Neural progenitor cell (in vitro differentiated cells): ENCODE data around the gene MEIS1. TPM values are rescaled to one million over a fixed set of nuclear protein-coding genes. Genes with fewer than 3 reads are reported as not detected.

Experiments
- DNase-seq: peaks from one replicate; pipeline ENCODE4 v3.0.0-alpha.2; 2016; ENCODE audit warnings: low spot score
- H2AFZ ChIP-seq: fragments of 200-600 bp; sonication (generic); replicated peaks from 2 replicates; pipeline ENCODE4 v1.6.1; 2016; ENCODE audit warnings: antibody characterized with exemption
- H3F3A ChIP-seq: fragments of 200-600 bp; sonication (generic); 2 replicates; pipeline ENCODE4 v1.6.1; 2016; ENCODE audit warnings: antibody characterized with exemption, low read depth
- H3K27ac ChIP-seq: fragments of 200-600 bp; sonication (generic); 2 replicates; pipeline ENCODE4 v1.5.1; 2016; ENCODE audit warnings: mild to moderate bottlenecking
- H3K27me3 ChIP-seq: fragments of 200-600 bp; sonication (generic); 2 replicates; pipeline ENCODE4 v1.6.1; 2016; ENCODE audit warnings: mild to moderate bottlenecking, moderate library complexity
- H3K36me3 ChIP-seq: fragments of 200-600 bp; sonication (generic); 2 replicates; pipeline ENCODE4 v1.5.1; 2016
- H3K4me1 ChIP-seq: fragments of 200-600 bp; sonication (generic); 2 replicates; pipeline ENCODE4 v1.6.1; 2016; ENCODE audit warnings: mixed run types
- H3K4me2 ChIP-seq: fragments of 200-600 bp; sonication (generic); 2 replicates; pipeline ENCODE4 v1.6.1; 2016
- H3K4me3 ChIP-seq: fragments of 200-600 bp; sonication (generic); 2 replicates; pipeline ENCODE4 v1.5.1; 2016
- H3K79me2 ChIP-seq: fragments of 200-600 bp; sonication (generic); 2 replicates; pipeline ENCODE4 v1.6.1; 2016; ENCODE audit warnings: low read depth
- H3K9ac ChIP-seq: fragments of 200-600 bp; sonication (generic); 2 replicates; pipeline ENCODE4 v1.6.1; 2016
- H3K9me3 ChIP-seq: fragments of 200-600 bp; sonication (generic); 2 replicates; pipeline ENCODE4 v1.5.1; 2016; ENCODE audit warnings: low read depth
- H4K20me1 ChIP-seq: fragments of 200-600 bp; sonication (generic); 2 replicates; pipeline ENCODE4 v1.6.1; 2016; ENCODE audit warnings: low read depth
- H3K27ac Mint-ChIP-seq: 3 replicates; pipeline ENCODE4 v1.8.0; 2021; ENCODE audit warnings: mixed read lengths
- H3K27me3 Mint-ChIP-seq: 2 replicates; pipeline ENCODE4 v1.8.0; 2022; ENCODE audit warnings: low read depth, mild to moderate bottlenecking, inconsistent platforms, moderate library complexity, mixed read lengths; ENCODE audit not compliant: insufficient read depth
- H3K36me3 Mint-ChIP-seq: 3 replicates; pipeline ENCODE4 v1.8.0; 2021; ENCODE audit warnings: mixed read lengths
- H3K4me1 Mint-ChIP-seq: 3 replicates; pipeline ENCODE4 v1.8.0; 2021; ENCODE audit warnings: mixed read lengths
- H3K4me3 Mint-ChIP-seq: 3 replicates; pipeline ENCODE4 v1.8.0; 2021; ENCODE audit warnings: mild to moderate bottlenecking, moderate library complexity, mixed read lengths
- H3K9me3 Mint-ChIP-seq: 3 replicates; pipeline ENCODE4 v1.8.0; 2020; ENCODE audit warnings: mixed read lengths
- CTCF ChIP-seq: fragments of 200-600 bp; sonication (generic); IDR thresholded peaks from 2 replicates; pipeline ENCODE4 v1.5.1; 2017; ENCODE audit warnings: antibody characterized with exemption, mild to moderate bottlenecking
- EZH2 ChIP-seq: fragments of 200-600 bp; sonication (generic); IDR thresholded peaks from 2 replicates; pipeline ENCODE4 v1.6.1; 2017; ENCODE audit warnings: antibody characterized with exemption, mild to moderate bottlenecking, moderate library complexity
- EZH2phosphoT487 ChIP-seq: fragments of 200-600 bp; sonication (generic); IDR thresholded peaks from 2 replicates; pipeline ENCODE4 v1.6.1; 2017; ENCODE audit warnings: antibody characterized with exemption
- total RNA-seq: library from RNA; depleted of rRNA; stranded (reverse); fragments of >200 nt; gene quantifications from 2 replicates; pipeline ENCODE4 v1.2.3, GENCODE V29; 2015; ENCODE audit warnings: low replicate concordance

Gene MEIS1
- total RNA-seq = 10.7 and 14.7 TPM in 2 replicates

- Histone ChIP-seq H3K4me1 (peaks cover 53% of the 10 kb centered on the region), H4K20me1 (peaks cover 11% of the 10 kb centered on the region), H3K9ac (peak within 1 kb of the TSS; percentile 2), H3K4me3 (peak within 1 kb of the TSS; percentile 61), H3K79me2 (no peaks in the 10 kb centered on the region), H3F3A (peaks cover 80% of the 10 kb centered on the region), H2AFZ (peak within 1 kb of the TSS; percentile 69), H3K9me3 (no peaks in the 10 kb centered on the region), H3K27ac (no peak within 1 kb of the TSS), H3K27me3 (peaks cover 78% of the 10 kb centered on the region), H3K36me3 (no peaks in the 10 kb centered on the region), H3K4me2 (peak within 1 kb of the TSS; percentile 91)
- Mint-ChIP-seq H3K4me3 (peak within 1 kb of the TSS; percentile 93), H3K36me3 (peaks cover 3% of the 10 kb centered on the region), H3K4me1 (peaks cover 35% of the 10 kb centered on the region), H3K27ac (peak within 1 kb of the TSS; percentile 100), H3K27me3 (peaks cover 31% of the 10 kb centered on the region), H3K9me3 (no peaks in the 10 kb centered on the region)
- peak; percentile 90 for DNase-seq
- TF ChIP-seq EZH2 (no peak), EZH2phosphoT487 (peak; percentile 10)
These were observed at the start of gene MEIS1 for GRCh38 chr2:66434679-66435548. TSS of gene MEIS1 (plus strand) at chr2:66435125. CDS start at chr2:66435857, 732 bp downstream.

- peaks cover 8% of the 10 kb centered on the region for H3K9me3 Mint-ChIP-seq
- no peaks in the 10 kb centered on the region for H3K36me3 ChIP-seq
- DNase-seq = peak; percentile 6
- H3K9me3 ChIP-seq = no peaks in the 10 kb centered on the region
- H3K4me3 ChIP-seq = no peak overlapping the region
- H3K79me2 ChIP-seq = no peaks in the 10 kb centered on the region
- H3K4me3 Mint-ChIP-seq = no peak overlapping the region
- no peak overlapping the region for H3K9ac ChIP-seq
- H3K27me3 ChIP-seq = no peaks in the 10 kb centered on the region
- peaks cover 10% of the 10 kb centered on the region for H3K4me1 Mint-ChIP-seq
- H3K4me2 ChIP-seq = no peak overlapping the region
- H4K20me1 ChIP-seq = no peaks in the 10 kb centered on the region
- no peaks in the 10 kb centered on the region for H3F3A ChIP-seq
- H3K27me3 Mint-ChIP-seq = peaks cover 2% of the 10 kb centered on the region
- peaks cover 11% of the 10 kb centered on the region for H3K4me1 ChIP-seq
- H3K27ac ChIP-seq = no peak overlapping the region
- H3K27ac Mint-ChIP-seq = no peak overlapping the region
- H3K36me3 Mint-ChIP-seq = no peaks in the 10 kb centered on the region
- TF ChIP-seq EZH2 = no peak
- no peak for TF ChIP-seq EZH2phosphoT487
- no peak for TF ChIP-seq CTCF
- peak overlapping the region; percentile 77 for H2AFZ ChIP-seq
These were observed 47.7 kb upstream of the MEIS1 start for GRCh38 chr2:66387016-66387753.

- peaks cover 2% of the 10 kb centered on the region for H3K27me3 Mint-ChIP-seq
- no peak overlapping the region for H2AFZ ChIP-seq
- no peaks in the 10 kb centered on the region for H3K27me3 ChIP-seq
- H3K27ac ChIP-seq = no peak overlapping the region
- no peak overlapping the region for H3K4me3 Mint-ChIP-seq
- H3K36me3 ChIP-seq = no peaks in the 10 kb centered on the region
- H3K9me3 Mint-ChIP-seq = peaks cover 15% of the 10 kb centered on the region
- no peaks in the 10 kb centered on the region for H4K20me1 ChIP-seq
- no peak for TF ChIP-seq EZH2phosphoT487
- TF ChIP-seq CTCF = no peak
- TF ChIP-seq EZH2 = no peak
- H3K4me3 ChIP-seq = no peak overlapping the region
- no peak overlapping the region for H3K9ac ChIP-seq
- no peak overlapping the region for H3K4me2 ChIP-seq
- no peaks in the 10 kb centered on the region for H3F3A ChIP-seq
- no peaks in the 10 kb centered on the region for H3K9me3 ChIP-seq
- H3K4me1 ChIP-seq = peaks cover 11% of the 10 kb centered on the region
- no peaks in the 10 kb centered on the region for H3K36me3 Mint-ChIP-seq
- H3K27ac Mint-ChIP-seq = no peak overlapping the region
- DNase-seq = no peak
- H3K4me1 Mint-ChIP-seq = peaks cover 10% of the 10 kb centered on the region
- H3K79me2 ChIP-seq = no peaks in the 10 kb centered on the region
These were observed 45.2 kb upstream of the MEIS1 start for GRCh38 chr2:66389651-66390131.
